Glutamatergic neuron (in vitro differentiated cells): ENCODE data around the gene SYPL1. TPM values are rescaled to one million over a fixed set of nuclear protein-coding genes. Genes with fewer than 3 reads are reported as not detected.

Experiments used
- DNase-seq: peaks from one replicate; pipeline ENCODE4 v3.0.0; 2022
- H3K27ac Mint-ChIP-seq: one replicate; pipeline ENCODE4 v1.8.0; 2020; ENCODE audit warnings: mild to moderate bottlenecking, mixed read lengths, inconsistent platforms; ENCODE audit not compliant: unreplicated experiment
- H3K27me3 Mint-ChIP-seq: one replicate; pipeline ENCODE4 v1.8.0; 2020; ENCODE audit warnings: mild to moderate bottlenecking, moderate library complexity, mixed read lengths, inconsistent platforms; ENCODE audit not compliant: unreplicated experiment
- H3K36me3 Mint-ChIP-seq: one replicate; pipeline ENCODE4 v1.8.0; 2020; ENCODE audit warnings: mild to moderate bottlenecking, mixed read lengths, inconsistent platforms; ENCODE audit not compliant: unreplicated experiment
- H3K4me1 Mint-ChIP-seq: one replicate; pipeline ENCODE4 v1.8.0; 2020; ENCODE audit warnings: mild to moderate bottlenecking, low read depth, mixed read lengths, inconsistent platforms; ENCODE audit not compliant: unreplicated experiment
- H3K4me3 Mint-ChIP-seq: one replicate; pipeline ENCODE4 v1.8.0; 2020; ENCODE audit warnings: mild to moderate bottlenecking, mixed read lengths, inconsistent platforms; ENCODE audit not compliant: unreplicated experiment
- H3K9me3 Mint-ChIP-seq: one replicate; pipeline ENCODE4 v1.8.0; 2020; ENCODE audit warnings: mild to moderate bottlenecking, moderate library complexity, mixed read lengths, inconsistent platforms; ENCODE audit not compliant: unreplicated experiment
- CTCF ChIP-seq: fragments of 200-600 bp; sonication (generic); IDR thresholded peaks from one replicate; pipeline ENCODE4 v1.5.0; 2021; ENCODE audit not compliant: partially characterized antibody, unreplicated experiment
- total RNA-seq: library from RNA; stranded (reverse); fragmentation: NEBNext Ultra II Directional; extraction: Animal tissue kit (Norgen Biotek cat#: 25700); gene quantifications from one replicate; pipeline ENCODE4 v1.2.1, GENCODE V29; 2021; ENCODE audit not compliant: unreplicated experiment

SYPL1 gene
- total RNA-seq, 1 donor from 2014 or later: 10.0 TPM

- Mint-ChIP-seq H3K9me3 (peaks cover 4% of the 10 kb centered on the region), H3K27ac (peak overlapping the region; percentile 90), H3K4me3 (peak overlapping the region; percentile 95), H3K4me1 (peaks cover 29% of the 10 kb centered on the region), H3K27me3 (peaks cover 11% of the 10 kb centered on the region), H3K36me3 (no peaks in the 10 kb centered on the region)
- no peak for DNase-seq
- no peak for TF ChIP-seq CTCF
Measured at GRCh38 chr7:106110885-106111654, 1.0 kb downstream of the SYPL1 start.

GRCh38 chr7:106110238-106110560, 1.9 kb downstream of the SYPL1 start:
- peaks cover 30% of the 10 kb centered on the region for H3K4me1 Mint-ChIP-seq
- H3K9me3 Mint-ChIP-seq: peaks cover 4% of the 10 kb centered on the region
- peaks cover 11% of the 10 kb centered on the region for H3K27me3 Mint-ChIP-seq
- no peak for TF ChIP-seq CTCF
- DNase-seq: no peak
- no peaks in the 10 kb centered on the region for H3K36me3 Mint-ChIP-seq
- no peak overlapping the region for H3K27ac Mint-ChIP-seq
- H3K4me3 Mint-ChIP-seq: peak overlapping the region; percentile 63

GRCh38 chr7:106109521-106110237, 2.4 kb downstream of the SYPL1 start:
- peaks cover 4% of the 10 kb centered on the region for H3K9me3 Mint-ChIP-seq
- H3K4me1 Mint-ChIP-seq: peaks cover 35% of the 10 kb centered on the region
- peaks cover 11% of the 10 kb centered on the region for H3K27me3 Mint-ChIP-seq
- no peak for DNase-seq
- H3K36me3 Mint-ChIP-seq: no peaks in the 10 kb centered on the region
- peak overlapping the region; percentile 63 for H3K4me3 Mint-ChIP-seq
- TF ChIP-seq CTCF: no peak
- H3K27ac Mint-ChIP-seq: no peak overlapping the region

- Mint-ChIP-seq H3K27ac (no peak overlapping the region), H3K4me1 (peaks cover 35% of the 10 kb centered on the region), H3K27me3 (peaks cover 11% of the 10 kb centered on the region), H3K36me3 (no peaks in the 10 kb centered on the region), H3K4me3 (peak overlapping the region; percentile 63), H3K9me3 (peaks cover 4% of the 10 kb centered on the region)
- no peak for DNase-seq
- no peak for TF ChIP-seq CTCF
Measured at GRCh38 chr7:106108991-106109390, 3.1 kb downstream of the SYPL1 start.

- TF ChIP-seq CTCF: no peak
- H3K36me3 Mint-ChIP-seq: no peaks in the 10 kb centered on the region
- no peak for DNase-seq
- H3K27ac Mint-ChIP-seq: no peak overlapping the region
- no peak overlapping the region for H3K4me3 Mint-ChIP-seq
- no peaks in the 10 kb centered on the region for H3K27me3 Mint-ChIP-seq
- peaks cover 29% of the 10 kb centered on the region for H3K4me1 Mint-ChIP-seq
- no peaks in the 10 kb centered on the region for H3K9me3 Mint-ChIP-seq
Measured at GRCh38 chr7:106104721-106105260, 7.3 kb downstream of the SYPL1 start.
